Measurements from ENCODE around the gene PLA2G2D. TPM values are rescaled to one million over a fixed set of nuclear protein-coding genes. Genes with fewer than 3 reads are reported as not detected.

The PLA2G2D gene
- total and polyA plus RNA-seq, 10 of the 15 experiments (the other 5 are each of a cell fraction or from before 2014, with no cell fraction given), result 0.06 to 0.38 (median 0.16) TPM; not detected in 2

DNA sequence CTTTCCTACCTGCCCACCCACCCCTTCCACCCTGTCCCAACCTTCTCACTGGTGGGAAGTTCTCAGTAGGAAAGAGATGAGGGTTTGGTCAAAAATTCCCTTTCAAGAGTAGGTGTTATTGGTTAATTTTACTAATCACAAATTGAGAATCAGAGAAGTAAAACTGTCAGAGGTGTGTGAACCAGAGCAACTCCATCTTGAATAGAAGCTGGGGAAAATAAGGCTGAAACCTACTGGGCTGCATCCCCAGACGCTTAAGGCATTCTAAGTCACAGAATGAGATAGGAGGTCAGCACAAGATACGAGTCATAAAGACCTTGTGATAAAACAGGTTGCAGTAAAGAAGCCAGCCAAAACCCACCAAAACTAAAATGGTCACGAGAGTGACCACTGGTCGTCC lies 11.5 kb downstream of the PLA2G2D start:
- Histone ChIP-seq H3K79me2 (ENCODE audit: control insufficient read depth, insufficient read depth, low read length) (no peaks in the 10 kb centered on the region), H3K4me3 (no peak overlapping the region), H3K9ac (ENCODE audit: control insufficient read depth, insufficient read depth, low read length) (no peak overlapping the region), H3K4me2 (ENCODE audit: control insufficient read depth, insufficient read depth) (no peak overlapping the region), H4K20me1 (ENCODE audit: control insufficient read depth, insufficient read depth) (no peaks in the 10 kb centered on the region), H3K27ac (ENCODE audit: control insufficient read depth, insufficient read depth) (no peak overlapping the region), H2AFZ (ENCODE audit: control insufficient read depth, low read depth, low read length) (no peak overlapping the region), H3K4me1 (ENCODE audit: control insufficient read depth, insufficient read depth, low read length) (no peaks in the 10 kb centered on the region; the same call in 1 of the 2 replicates), H3K36me3 (ENCODE audit: control insufficient read depth in 2 of 2, insufficient read depth in 2 of 2, low read length in 1 of 2) (no peaks in the 10 kb centered on the region), H3K9me3 (replicated peaks; ENCODE audit: control insufficient read depth, insufficient read depth, low read length) (no peaks in the 10 kb centered on the region), H3K27me3 (replicated peaks in 1 of 2; ENCODE audit: control insufficient read depth in 2 of 2, insufficient read depth in 2 of 2, low read length in 1 of 2) (no peaks in the 10 kb centered on the region)
- no peak for ATAC-seq
- WGBS (ENCODE audit: insufficient coverage, insufficient replicate concordance, low lambda C conversion rate, missing lambda C conversion rate), result 42% methylated on average over 4 of the region's 4 CpGs
- ChIA-PET POLR2A (no interaction called here), CTCF (interaction anchor here (0.6 to 0.7 kb wide), 2 partner anchors 16 to 43 kb away, joined by 3 to 4 read pairs; no protein-coding TSS in a partner anchor), SMC1A (ENCODE audit: uncharacterized antibody, unreplicated experiment) (interaction anchor here (1.0 kb wide), 1 partner anchor 11 kb away, joined by 3 read pairs; no protein-coding TSS in a partner anchor), RAD21 (ENCODE audit: unreplicated experiment) (no interaction called here)
- in situ Hi-C loops (cut with MboI), result no loop called here
- no TSS peak for BruUV-seq (replicated peaks)
- no peak for DNase-seq (ENCODE audit: low read depth, low spot score)
- intact Hi-C loops (cut with micrococcal nuclease; ENCODE audit: unreplicated experiment), result no loop called here
- TF ChIP-seq YBX1 (IDR thresholded peaks at IDR 0.05) (no peak), ZNF687 (IDR thresholded peaks at IDR 0.05) (peak; percentile 54; the same call in 1 of the 2 replicates)
- TF ChIP-seq, protein P1, sequence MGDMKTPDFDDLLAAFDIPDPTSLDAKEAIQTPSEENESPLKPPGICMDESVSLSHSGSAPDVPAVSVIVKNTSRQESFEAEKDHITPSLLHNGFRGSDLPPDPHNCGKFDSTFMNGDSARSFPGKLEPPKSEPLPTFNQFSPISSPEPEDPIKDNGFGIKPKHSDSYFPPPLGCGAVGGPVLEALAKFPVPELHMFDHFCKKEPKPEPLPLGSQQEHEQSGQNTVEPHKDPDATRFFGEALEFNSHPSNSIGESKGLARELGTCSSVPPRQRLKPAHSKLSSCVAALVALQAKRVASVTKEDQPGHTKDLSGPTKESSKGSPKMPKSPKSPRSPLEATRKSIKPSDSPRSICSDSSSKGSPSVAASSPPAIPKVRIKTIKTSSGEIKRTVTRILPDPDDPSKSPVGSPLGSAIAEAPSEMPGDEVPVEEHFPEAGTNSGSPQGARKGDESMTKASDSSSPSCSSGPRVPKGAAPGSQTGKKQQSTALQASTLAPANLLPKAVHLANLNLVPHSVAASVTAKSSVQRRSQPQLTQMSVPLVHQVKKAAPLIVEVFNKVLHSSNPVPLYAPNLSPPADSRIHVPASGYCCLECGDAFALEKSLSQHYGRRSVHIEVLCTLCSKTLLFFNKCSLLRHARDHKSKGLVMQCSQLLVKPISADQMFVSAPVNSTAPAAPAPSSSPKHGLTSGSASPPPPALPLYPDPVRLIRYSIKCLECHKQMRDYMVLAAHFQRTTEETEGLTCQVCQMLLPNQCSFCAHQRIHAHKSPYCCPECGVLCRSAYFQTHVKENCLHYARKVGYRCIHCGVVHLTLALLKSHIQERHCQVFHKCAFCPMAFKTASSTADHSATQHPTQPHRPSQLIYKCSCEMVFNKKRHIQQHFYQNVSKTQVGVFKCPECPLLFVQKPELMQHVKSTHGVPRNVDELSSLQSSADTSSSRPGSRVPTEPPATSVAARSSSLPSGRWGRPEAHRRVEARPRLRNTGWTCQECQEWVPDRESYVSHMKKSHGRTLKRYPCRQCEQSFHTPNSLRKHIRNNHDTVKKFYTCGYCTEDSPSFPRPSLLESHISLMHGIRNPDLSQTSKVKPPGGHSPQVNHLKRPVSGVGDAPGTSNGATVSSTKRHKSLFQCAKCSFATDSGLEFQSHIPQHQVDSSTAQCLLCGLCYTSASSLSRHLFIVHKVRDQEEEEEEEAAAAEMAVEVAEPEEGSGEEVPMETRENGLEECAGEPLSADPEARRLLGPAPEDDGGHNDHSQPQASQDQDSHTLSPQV (IDR thresholded peaks at IDR 0.05), result peak; percentile 66; the same call in 1 of the 2 replicates
- no peak for FAIRE-seq
